Neural progenitor cell (in vitro differentiated cells): ENCODE data around the gene ZNF460.
"Not testable (repeated sequence)": the region's sequence is repeated elsewhere in the genome, so short reads cannot be mapped to it uniquely, and the experiment has no call there.

Source experiments
- EZH2 ChIP-seq: fragments of 200-600 bp; sonication (generic); IDR thresholded peaks from 2 replicates; pipeline ENCODE4 v1.6.1; 2017; ENCODE audit warnings: antibody characterized with exemption, mild to moderate bottlenecking, moderate library complexity
- TF ChIP-seq, protein P1 (sequence below): fragments of 200-600 bp; sonication (generic); IDR thresholded peaks from 2 replicates; pipeline ENCODE4 v1.5.1; 2017; ENCODE audit warnings: antibody characterized with exemption, mild to moderate bottlenecking

DNA sequence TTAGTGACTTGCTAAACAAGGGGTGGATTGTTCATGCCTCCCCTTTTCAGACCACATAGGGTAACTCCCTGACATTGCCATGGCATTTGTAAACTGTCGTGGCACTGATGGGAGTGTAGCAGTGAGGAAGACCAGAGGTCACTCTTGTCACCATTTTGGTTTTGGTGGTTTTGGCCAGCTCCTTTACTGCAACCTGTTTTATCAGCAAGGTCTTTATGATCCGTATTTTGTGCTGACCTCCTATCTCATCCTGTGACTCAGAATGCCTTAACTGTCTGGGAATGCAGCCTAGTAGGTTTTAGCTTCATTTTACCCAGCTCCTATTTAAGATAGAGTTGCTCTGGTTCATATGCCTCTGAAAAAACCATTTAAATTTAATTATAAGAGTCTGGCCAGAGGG lies 1.8 kb upstream of the ZNF460 start:
- TF ChIP-seq, protein P1, sequence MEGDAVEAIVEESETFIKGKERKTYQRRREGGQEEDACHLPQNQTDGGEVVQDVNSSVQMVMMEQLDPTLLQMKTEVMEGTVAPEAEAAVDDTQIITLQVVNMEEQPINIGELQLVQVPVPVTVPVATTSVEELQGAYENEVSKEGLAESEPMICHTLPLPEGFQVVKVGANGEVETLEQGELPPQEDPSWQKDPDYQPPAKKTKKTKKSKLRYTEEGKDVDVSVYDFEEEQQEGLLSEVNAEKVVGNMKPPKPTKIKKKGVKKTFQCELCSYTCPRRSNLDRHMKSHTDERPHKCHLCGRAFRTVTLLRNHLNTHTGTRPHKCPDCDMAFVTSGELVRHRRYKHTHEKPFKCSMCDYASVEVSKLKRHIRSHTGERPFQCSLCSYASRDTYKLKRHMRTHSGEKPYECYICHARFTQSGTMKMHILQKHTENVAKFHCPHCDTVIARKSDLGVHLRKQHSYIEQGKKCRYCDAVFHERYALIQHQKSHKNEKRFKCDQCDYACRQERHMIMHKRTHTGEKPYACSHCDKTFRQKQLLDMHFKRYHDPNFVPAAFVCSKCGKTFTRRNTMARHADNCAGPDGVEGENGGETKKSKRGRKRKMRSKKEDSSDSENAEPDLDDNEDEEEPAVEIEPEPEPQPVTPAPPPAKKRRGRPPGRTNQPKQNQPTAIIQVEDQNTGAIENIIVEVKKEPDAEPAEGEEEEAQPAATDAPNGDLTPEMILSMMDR = not testable (repeated sequence)
- not testable (repeated sequence) for TF ChIP-seq EZH2
